Thoracic aorta (tissue), 2 donors: Measurements from ENCODE around the gene USP48. TPM values are rescaled to one million over a fixed set of nuclear protein-coding genes. Genes with fewer than 3 reads are reported as not detected.

ENCODE experiments used
- ATAC-seq: fragments of 150-250 bp; one replicate; pipeline ENCODE4 v1.8.0; 2017; ENCODE audit warnings: low read depth; ENCODE audit not compliant: insufficient number of reproducible peaks, low FRiP score
- DNase-seq: peaks from one replicate; pipeline ENCODE4 v3.0.0-alpha.2; 2020; ENCODE audit warnings: low spot score
- H3K27ac ChIP-seq, 2 donors: fragments of 200-600 bp; sonication (generic); 1 replicate in 1 of 2; 2 replicates in 1 of 2; pipeline ENCODE4 v1.5.1; 2016; ENCODE audit warnings: mild to moderate bottlenecking in 2 of 2, moderate library complexity in 2 of 2
- H3K27me3 ChIP-seq: fragments of 200-600 bp; sonication (generic); replicated peaks from 2 replicates; pipeline ENCODE4 v1.6.0; 2016; ENCODE audit warnings: mild to moderate bottlenecking; ENCODE audit not compliant: insufficient read depth
- H3K36me3 ChIP-seq: fragments of 200-600 bp; sonication (generic); one replicate; pipeline ENCODE4 v1.5.1; 2016
- H3K4me1 ChIP-seq, 2 donors: fragments of 200-600 bp; sonication (generic); 1 replicate in 1 of 2; 2 replicates in 1 of 2; pipeline versions ENCODE4 v1.5.1 to v1.6.0; 2016; ENCODE audit warnings: low read depth in 2 of 2, mild to moderate bottlenecking in 1 of 2; ENCODE audit not compliant: control insufficient read depth in 1 of 2
- H3K4me3 ChIP-seq: fragments of 200-600 bp; sonication (generic); 2 replicates; pipeline ENCODE4 v1.5.1; 2016; ENCODE audit warnings: mild to moderate bottlenecking
- H3K9me3 ChIP-seq: fragments of 200-600 bp; sonication (generic); 2 replicates; pipeline ENCODE4 v1.5.1; 2016
- CTCF ChIP-seq: fragments of 200-600 bp; sonication (generic); IDR thresholded peaks from one replicate; pipeline ENCODE4 v1.5.1; 2019; ENCODE audit warnings: antibody characterized with exemption
- total RNA-seq, 2 donors: library from RNA; depleted of rRNA; stranded (reverse); fragments of >200 nt; gene quantifications; one replicate each; pipeline versions ENCODE4 v1.1.0 to v1.2.3, GENCODE V29; 2016

The USP48 gene
- total RNA-seq, 2 donors from 2014 or later = 48.9 to 77.5 TPM

- no peak within 1 kb of the TSS for H3K27ac ChIP-seq
- DNase-seq = no peak
- no peak for ATAC-seq
- H3K4me1 ChIP-seq = peaks cover 25 to 42% of the 10 kb centered on the region in 2 donors
- H3K9me3 ChIP-seq = no peaks in the 10 kb centered on the region
- no peak for TF ChIP-seq CTCF
- H3K36me3 ChIP-seq = no peaks in the 10 kb centered on the region
- peak within 1 kb of the TSS; percentile 58 for H3K4me3 ChIP-seq
- H3K27me3 ChIP-seq = no peaks in the 10 kb centered on the region
These were observed 113.5 kb downstream of the USP48 start, which contains the start of gene RAP1GAP for GRCh38 chr1:21669258-21670058. Gene RAP1GAP (minus strand): TSS chr1:21669357. CDS start chr1:21620032, 49,325 bp downstream.

DNA sequence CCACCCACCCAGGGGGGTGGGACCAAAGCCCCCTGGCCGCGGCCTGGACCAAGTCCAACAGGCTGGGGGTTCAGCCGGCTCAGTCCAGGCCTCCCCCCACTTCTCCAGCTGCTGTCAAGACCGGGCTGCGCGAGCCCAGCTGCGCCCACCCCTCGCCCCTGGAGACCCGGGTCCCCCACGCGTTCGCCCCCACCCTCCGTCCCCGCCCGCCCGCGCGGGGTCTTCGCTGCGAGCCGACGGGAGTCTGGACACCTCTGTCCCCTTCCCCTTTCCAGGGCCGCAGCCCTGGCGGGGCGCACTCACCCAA is 114.0 kb downstream of the USP48 start:
- TF ChIP-seq CTCF = no peak

GRCh38 chr1:21668232-21668950 is 114.6 kb downstream of the USP48 start:
- Histone ChIP-seq H3K9me3 (no peaks in the 10 kb centered on the region), H3K4me3 (no peak overlapping the region), H3K4me1 (peaks cover 20 to 35% of the 10 kb centered on the region in 2 donors), H3K27ac (no peak overlapping the region), H3K36me3 (no peaks in the 10 kb centered on the region), H3K27me3 (no peaks in the 10 kb centered on the region)
- no peak for TF ChIP-seq CTCF
- ATAC-seq (no peak), DNase-seq (no peak)

More for the DNA sequence above, 114.0 kb downstream of the USP48 start:
- H3K27ac ChIP-seq = no peak overlapping the region
- H3K9me3 ChIP-seq = no peaks in the 10 kb centered on the region
- H3K4me1 ChIP-seq = peaks cover 25 to 40% of the 10 kb centered on the region in 2 donors
- H3K4me3 ChIP-seq = peak overlapping the region; percentile 58
- no peaks in the 10 kb centered on the region for H3K27me3 ChIP-seq
- ATAC-seq (no peak), DNase-seq (no peak)
- no peaks in the 10 kb centered on the region for H3K36me3 ChIP-seq

DNA sequence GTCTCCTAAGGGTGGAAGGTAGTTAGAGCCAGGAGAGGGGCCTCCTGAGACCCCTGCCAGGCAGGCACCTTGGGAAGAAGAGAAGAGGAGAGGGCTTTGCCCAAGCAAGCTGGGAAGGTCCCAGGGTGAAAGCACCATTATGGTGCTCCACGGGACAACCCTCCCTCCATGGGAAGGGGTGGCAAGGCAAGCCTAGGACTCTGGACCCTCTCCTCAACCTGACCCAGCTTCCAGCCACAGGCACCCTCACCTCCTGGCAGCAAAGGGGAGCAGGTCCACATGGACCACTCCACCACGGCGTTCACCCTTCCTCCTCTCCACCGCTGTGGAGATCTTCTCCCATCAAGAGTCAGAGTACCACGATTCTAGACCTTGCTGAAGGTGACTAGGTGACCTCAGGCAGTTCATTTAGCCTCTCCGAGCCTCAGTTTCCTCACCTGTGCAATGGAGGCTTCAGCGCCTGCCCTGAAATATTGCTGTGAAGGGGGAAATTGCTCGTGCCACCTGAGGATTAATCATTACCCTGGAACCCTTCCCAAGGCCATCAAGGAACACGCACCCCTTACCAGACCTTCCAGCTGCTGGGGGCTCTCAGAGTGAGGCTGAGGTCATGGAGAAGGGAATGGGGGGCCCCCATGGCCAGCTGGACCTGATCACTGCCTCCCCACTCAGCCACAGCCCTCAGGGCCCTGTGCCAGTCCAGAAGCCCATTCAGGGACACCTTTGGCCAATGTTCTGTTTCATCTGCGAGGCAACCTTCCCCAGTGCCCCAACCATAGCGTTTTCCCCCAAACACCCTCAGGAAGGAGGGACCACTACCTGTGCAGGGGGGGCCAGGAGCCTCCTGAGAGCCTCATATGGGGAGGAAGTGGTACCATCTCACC is 115.4 kb downstream of the USP48 start:
- Histone ChIP-seq H3K4me3 (no peak overlapping the region), H3K27me3 (no peaks in the 10 kb centered on the region), H3K27ac (no peak overlapping the region), H3K36me3 (no peaks in the 10 kb centered on the region), H3K4me1 (peaks cover 14 to 27% of the 10 kb centered on the region in 2 donors), H3K9me3 (no peaks in the 10 kb centered on the region)
- no peak for ATAC-seq
- no peak for DNase-seq
- TF ChIP-seq CTCF = no peak
